CD1c-positive myeloid dendritic cell (primary cell): ENCODE measurements around the gene RAB3D.
"Not testable (repeated sequence)": the region's sequence is repeated elsewhere in the genome, so short reads cannot be mapped to it uniquely, and the experiment has no call there.

ENCODE experiments used
- DNase-seq: peaks from one replicate; pipeline ENCODE4 v3.0.0-alpha.2; 2016; ENCODE audit errors: extremely low spot score

The RAB3D gene

GRCh38 chr19:11339254-11340098 lies at the start of gene RAB3D:
Gene RAB3D, minus strand, starts transcription at chr19:11339657. Its CDS starts 2,258 bp downstream, at chr19:11337399.
- DNase-seq: peak; percentile 90

- peak; percentile 63 for DNase-seq
Measured at GRCh38 chr19:11387162-11388034, 47.9 kb upstream of the RAB3D start.

GRCh38 chr19:11384778-11385129 lies 45.3 kb upstream of the RAB3D start:
- no peak for DNase-seq

GRCh38 chr19:11383706-11384048 lies 44.2 kb upstream of the RAB3D start:
- no peak for DNase-seq

GRCh38 chr19:11382898-11383705 lies 43.6 kb upstream of the RAB3D start:
- DNase-seq: peak; percentile 55

- DNase-seq: peak; percentile 97
Measured at GRCh38 chr19:11380653-11381537, 41.4 kb upstream of the RAB3D start.

GRCh38 chr19:11379857-11380350 lies 40.4 kb upstream of the RAB3D start:
- no peak for DNase-seq

- not testable (repeated sequence) for DNase-seq
Measured at GRCh38 chr19:11379269-11379845, 39.9 kb upstream of the RAB3D start.

GRCh38 chr19:11378319-11379189 lies 39.1 kb upstream of the RAB3D start:
- DNase-seq: no peak

- DNase-seq: no peak
Measured at GRCh38 chr19:11377756-11378155, 38.3 kb upstream of the RAB3D start.

- DNase-seq: peak; percentile 68
Measured at GRCh38 chr19:11377237-11377636, 37.8 kb upstream of the RAB3D start.

GRCh38 chr19:11375143-11375948 lies 35.9 kb upstream of the RAB3D start:
- DNase-seq: peak; percentile 57

GRCh38 chr19:11374433-11375142 lies 35.1 kb upstream of the RAB3D start, which contains the start of gene SWSAP1:
Gene SWSAP1, plus strand, starts transcription at chr19:11374666. Its CDS starts 15 bp downstream, at chr19:11374681.
- DNase-seq: peak; percentile 99

GRCh38 chr19:11373885-11374432 lies 34.5 kb upstream of the RAB3D start:
- peak; percentile 26 for DNase-seq

GRCh38 chr19:11373166-11373884 lies 33.9 kb upstream of the RAB3D start:
- no peak for DNase-seq

- DNase-seq: no peak
Measured at GRCh38 chr19:11370744-11371143, 31.3 kb upstream of the RAB3D start.

GRCh38 chr19:11367528-11367927 lies 28.1 kb upstream of the RAB3D start:
- DNase-seq: no peak
